OCI-LY7 (cell line): Measurements from ENCODE around the gene RPS6KA2.

ENCODE experiments used
- CTCF ChIP-seq: fragments of 200-600 bp; sonication (generic); conservative IDR thresholded peaks from 2 replicates; pipeline ENCODE4 v1.5.1; 2014; ENCODE audit warnings: mild to moderate bottlenecking, antibody characterized with exemption, low read length, moderate library complexity, mixed read lengths
- EZH2phosphoT487 ChIP-seq: fragments of 200-600 bp; sonication (generic); IDR thresholded peaks from 2 replicates; pipeline ENCODE4 v1.6.1; 2018; ENCODE audit warnings: low read depth, borderline replicate concordance, mild to moderate bottlenecking, mixed run types, antibody characterized with exemption, low read length, moderate library complexity, mixed read lengths

GRCh38 chr6:166675736-166676135, 48.7 kb upstream of the RPS6KA2 start:
- TF ChIP-seq CTCF = no peak
- no peak for TF ChIP-seq EZH2phosphoT487
